ENCODE data around the gene CLMN.

Gene CLMN

DNA sequence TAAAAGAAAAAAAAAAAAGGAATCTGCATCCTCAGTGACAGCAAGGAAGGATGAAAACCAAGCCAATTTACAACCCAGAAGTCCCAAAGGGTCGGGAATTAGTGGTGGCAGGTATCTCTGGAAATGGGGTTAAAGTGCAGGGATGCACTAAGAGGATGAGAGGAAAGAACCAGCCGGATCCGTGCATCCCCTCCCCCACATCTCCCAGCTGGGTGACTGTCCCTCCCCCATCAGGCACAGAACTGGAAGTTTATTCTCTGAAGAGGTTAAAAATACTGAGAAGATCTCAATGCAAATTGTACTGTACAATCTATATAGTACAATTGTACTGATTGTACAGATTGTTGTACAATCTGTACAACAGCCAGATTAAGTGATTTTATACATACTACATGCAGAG is 15.4 kb downstream of the CLMN start:
- no peak for DNase-seq (ENCODE audit: low spot score)

GRCh38 chr14:95303552-95303951 is 16.2 kb downstream of the CLMN start:
- DNase-seq (ENCODE audit: low spot score) = no peak

DNA sequence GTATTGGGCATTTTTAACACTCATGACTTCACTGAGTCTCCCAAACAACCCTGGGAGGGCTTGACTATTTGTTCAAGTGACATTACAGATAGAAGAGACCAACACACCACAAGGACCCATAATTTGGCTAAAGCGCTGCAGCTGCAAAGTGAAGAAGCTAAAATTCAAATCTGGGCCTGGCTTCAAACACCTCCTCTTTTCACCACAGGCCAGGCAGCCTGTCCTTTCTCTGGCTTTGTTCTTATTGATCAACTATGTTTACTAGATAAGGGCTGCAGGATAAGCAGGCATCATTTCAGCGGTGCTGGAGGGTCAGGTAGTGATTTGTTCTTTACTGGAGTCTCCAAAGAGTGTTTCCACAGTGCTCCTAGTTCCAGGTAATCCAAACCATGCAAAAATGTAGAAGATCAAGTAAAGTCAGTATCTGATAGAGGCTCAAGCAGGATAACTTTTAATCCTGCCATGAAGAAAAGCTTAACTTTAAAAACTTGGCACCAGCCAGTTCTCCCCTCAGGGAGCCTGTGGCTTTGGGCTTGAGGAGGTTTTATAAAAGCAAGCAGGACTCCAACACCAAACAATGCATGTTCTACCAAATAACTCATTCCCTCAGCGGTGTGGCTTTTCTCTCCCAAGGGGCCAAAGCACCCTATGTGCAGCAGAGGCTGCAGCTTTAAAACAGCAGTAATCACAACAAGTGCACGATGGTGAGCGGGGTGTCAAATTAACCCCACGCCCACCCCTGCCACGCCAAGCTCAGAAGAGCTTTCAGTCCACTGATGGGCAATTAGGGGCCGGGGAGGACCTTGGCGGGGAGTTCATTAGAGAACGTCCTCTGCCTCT is 16.8 kb downstream of the CLMN start:
- no peak for DNase-seq (ENCODE audit: low spot score)

- no peak for DNase-seq (ENCODE audit: low spot score)
Measured at GRCh38 chr14:95301527-95302187, 18.1 kb downstream of the CLMN start.

- no peak for DNase-seq (ENCODE audit: low spot score)
Measured at GRCh38 chr14:95300697-95301526, 18.8 kb downstream of the CLMN start.

- no peak for DNase-seq (ENCODE audit: low spot score)
Measured at GRCh38 chr14:95300002-95300696, 19.6 kb downstream of the CLMN start.

DNA sequence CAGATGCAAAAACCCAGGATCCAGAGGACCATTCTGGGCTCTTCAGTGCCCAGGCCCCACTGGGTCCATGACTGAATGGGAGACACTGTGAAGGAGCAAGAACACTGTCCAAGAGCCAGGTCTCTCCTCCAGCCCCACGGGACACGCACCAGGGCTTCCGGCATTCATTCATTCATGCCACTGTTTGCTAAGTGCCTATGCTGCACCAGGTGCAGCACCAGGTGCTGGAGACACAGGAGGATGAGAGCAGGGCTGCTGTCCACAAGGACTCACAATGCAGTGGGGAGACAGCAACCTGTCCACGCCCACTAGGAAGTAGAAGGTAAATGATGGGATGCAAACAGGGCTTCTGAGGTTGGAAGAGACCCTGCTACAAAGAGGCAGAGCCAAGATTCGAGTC is 20.4 kb downstream of the CLMN start:
- DNase-seq (ENCODE audit: low spot score) = no peak

DNA sequence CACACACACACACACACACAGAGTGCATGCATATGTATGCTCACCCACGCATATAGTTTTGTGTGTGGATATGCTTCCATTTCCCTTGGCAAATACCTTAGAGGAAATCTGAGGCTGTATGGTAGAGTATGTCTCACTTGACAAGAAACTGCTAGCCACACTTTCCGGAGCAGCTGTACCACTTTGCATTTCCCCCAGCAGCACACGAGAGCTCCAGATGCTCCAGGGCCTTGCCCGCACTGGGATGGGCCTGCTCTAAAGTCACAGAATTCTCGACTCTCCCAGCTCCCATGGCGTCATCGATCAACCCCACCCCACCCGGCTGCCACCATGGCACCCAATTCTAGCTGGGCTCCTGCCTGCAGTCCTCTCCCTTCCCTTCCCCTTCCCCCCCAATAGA is 21.9 kb downstream of the CLMN start:
- DNase-seq (ENCODE audit: low spot score) = no peak

GRCh38 chr14:95296966-95297365 is 22.7 kb downstream of the CLMN start:
- no peak for DNase-seq (ENCODE audit: low spot score)

DNA sequence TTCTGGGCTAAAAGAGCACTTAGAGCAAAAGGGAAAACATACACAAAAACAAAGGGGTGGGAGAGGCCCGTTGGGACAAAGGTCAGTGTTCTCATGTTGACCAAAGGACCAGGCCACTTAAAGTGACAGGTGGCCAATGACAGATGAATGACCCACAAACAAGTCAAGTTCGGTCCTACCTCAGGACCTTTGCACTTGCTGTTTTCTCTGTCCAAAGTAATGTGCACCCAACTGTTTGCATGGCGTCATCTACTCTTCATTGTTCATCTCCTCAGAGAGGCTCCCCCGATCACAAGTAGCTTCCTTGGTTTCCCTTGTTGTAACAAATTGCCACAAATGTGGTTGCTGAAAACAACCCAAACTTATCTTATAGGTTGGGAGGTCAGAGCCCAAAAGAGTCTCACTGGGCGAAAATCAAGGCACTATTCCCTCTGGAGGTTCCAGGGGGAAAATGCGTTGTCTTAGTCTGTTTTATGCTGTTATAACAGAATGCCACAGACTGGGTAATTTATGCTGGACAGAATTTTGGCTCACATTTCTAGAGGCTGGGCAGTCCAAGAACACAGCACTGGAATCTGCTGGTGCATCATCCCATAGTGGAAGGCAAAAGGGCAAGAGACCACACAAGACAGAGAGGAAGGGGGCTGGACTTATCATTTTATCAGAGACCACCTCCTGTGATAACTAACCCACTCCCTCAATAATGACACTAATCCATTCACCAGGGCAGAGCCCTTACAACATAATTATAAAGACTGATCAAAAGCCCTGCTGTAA is 23.9 kb downstream of the CLMN start:
- no peak for DNase-seq (ENCODE audit: low spot score)

GRCh38 chr14:95294834-95295599 is 24.7 kb downstream of the CLMN start:
- no peak for DNase-seq (ENCODE audit: low spot score)

- no peak for DNase-seq (ENCODE audit: low spot score)
Measured at GRCh38 chr14:95294320-95294719, 25.4 kb downstream of the CLMN start.

- no peak for DNase-seq (ENCODE audit: low spot score)
Measured at GRCh38 chr14:95293449-95293848, 26.3 kb downstream of the CLMN start.

DNA sequence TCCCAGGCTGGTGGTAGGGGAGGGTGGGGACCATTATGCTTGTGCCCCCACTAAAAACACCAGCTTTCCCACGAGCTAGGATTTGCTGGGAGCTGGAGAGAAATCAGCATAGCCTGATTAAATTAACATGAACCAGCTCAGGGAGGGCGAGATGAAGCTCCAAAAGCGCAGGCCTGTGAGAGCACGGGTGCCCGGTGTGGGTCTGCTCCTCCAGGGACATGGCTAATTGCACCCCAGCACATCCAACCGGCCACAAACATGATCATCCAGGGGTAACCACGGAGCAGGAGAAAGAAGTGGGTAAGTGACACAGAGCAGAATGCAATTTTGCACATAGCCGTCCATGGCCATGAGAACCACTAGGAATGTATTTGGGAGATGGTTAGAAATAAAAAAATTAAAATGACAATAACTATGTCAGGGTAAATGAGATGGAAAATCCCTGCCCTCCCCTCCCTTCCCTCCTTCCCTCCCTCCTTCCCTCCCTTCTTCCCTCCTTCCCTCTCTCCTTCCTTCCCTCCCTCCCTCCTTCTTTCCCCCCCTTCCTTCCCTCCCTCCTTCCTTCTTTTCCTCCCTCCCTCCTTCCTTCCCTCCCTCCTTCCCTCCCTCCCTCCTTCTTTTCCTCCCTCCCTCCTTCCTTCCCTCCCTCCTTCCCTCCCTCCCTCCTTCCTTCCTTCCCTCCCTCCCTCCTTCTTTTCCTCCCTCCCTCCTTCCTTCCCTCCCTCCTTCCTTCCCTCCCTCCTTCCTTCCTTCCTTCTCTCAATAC is 26.9 kb downstream of the CLMN start:
- DNase-seq (ENCODE audit: low spot score) = no peak

DNA sequence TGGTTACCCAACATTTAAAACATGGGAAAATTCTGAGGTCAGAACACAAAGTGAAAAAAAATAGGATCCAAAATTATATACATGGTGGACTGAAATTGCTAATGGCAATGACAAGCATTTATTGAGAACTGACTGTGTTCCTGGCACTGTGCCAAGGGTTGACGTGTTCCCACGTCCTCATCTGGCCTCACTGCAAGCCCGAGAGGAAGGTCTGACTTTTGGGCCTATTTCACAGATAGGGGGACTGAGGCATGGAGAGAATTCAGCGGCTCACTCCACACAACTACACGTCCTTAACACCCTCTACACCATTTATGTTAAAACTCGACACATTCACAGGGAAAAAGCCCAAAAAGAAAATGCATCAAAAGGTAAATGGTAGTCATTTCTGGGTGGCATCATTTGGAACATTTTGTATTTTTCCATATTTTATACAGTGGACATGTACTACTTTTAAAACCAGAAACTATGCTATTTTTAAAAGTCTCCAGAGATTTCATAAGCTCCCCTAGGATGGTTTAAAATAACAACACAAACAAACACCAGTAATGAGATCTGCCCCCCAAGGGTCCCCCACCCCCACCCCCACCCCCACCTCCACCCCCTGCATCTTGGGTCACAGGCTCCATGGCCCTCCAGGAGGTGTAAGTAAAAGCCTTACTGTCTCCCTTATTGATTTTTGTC is 27.7 kb downstream of the CLMN start:
- DNase-seq (ENCODE audit: low spot score) = no peak

DNA sequence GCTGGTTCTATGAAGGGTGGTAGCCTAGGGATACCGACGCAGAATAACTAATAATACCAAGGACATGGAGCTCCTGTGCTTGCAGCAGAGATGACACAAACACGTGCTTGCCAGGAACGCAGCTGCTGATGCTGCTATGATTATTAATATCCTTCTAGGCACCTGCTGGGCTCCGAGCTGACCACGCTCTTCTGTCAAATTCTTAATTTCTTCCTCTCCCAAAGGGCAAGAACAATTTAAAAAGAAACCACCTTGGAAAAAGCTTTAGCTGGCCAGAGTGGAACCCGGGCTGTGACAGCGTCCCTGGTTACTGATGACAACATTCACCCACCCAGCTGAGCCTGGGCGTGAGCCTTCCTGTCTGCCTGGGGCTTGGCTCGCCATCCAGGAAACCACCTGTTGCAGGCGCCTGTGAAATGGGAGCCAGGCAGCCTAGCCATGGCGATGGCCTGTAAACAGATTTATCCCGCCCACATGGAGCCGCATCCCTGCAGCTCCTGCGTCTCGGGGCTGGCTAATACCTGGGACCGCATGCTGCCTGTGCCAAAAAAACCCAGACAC is 28.8 kb downstream of the CLMN start:
- no peak for DNase-seq (ENCODE audit: low spot score)

- DNase-seq (ENCODE audit: low spot score) = no peak
Measured at GRCh38 chr14:95290021-95290420, 29.7 kb downstream of the CLMN start.

DNA sequence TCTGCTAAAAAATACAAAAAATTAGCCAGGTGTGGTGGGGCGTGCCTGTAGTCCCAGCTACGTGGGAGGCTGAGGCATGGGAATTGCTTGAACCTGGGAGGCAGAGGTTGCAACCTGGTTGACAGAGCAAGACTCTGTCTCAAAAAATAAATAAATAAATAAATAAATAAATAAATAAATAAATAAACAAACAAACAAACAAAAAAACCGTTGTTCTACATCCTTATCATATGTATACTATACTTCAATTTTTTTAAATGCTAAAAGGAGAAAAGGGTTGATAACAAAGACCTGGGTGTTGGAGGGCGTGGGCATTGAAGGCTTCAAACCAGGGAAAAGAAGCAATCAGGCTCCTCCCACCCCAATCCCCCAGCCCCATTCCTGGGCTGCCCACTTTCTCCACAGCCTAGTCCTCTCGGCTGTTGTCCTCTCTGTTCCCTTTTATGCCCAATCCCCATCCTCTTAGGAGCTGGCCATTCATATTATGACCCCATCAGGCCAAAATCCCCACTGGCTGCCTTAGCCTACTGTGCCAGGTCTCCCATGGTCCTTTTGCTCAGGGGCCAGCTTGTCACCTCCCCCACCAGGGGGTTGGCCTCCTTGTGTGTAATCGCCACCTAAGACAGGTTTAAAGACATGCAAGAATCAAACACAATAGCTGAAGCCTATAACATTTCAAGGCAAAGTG is 30.2 kb downstream of the CLMN start:
- DNase-seq (ENCODE audit: low spot score) = no peak

All from GM03348 (cell line).